Bronchial epithelial cell (primary cell): ENCODE results near the gene ESPNL. TPM values are rescaled to one million over a fixed set of nuclear protein-coding genes. Genes with fewer than 3 reads are reported as not detected.
"Not testable (repeated sequence)": the region's sequence is repeated elsewhere in the genome, so short reads cannot be mapped to it uniquely, and the experiment has no call there.

Source experiments
- DNase-seq: peaks from one replicate; pipeline ENCODE4 v3.0.0-alpha.2; 2010; ENCODE audit warnings: low read depth
- FAIRE-seq: peaks from 2 replicates; lab custom pipeline; 2011; peaks lifted over from hg19 to GRCh38; lab: Jason Lieb, UNC
- H3K27me3 ChIP-seq: 2 replicates; pipeline ENCODE4 v1.5.1; 2011; ENCODE audit warnings: low read length; ENCODE audit not compliant: control insufficient read depth, insufficient read depth
- H3K36me3 ChIP-seq: 2 replicates; pipeline ENCODE4 v1.5.1; 2011; ENCODE audit warnings: low read length; ENCODE audit not compliant: control insufficient read depth, insufficient read depth
- H3K4me3 ChIP-seq: 2 replicates; pipeline ENCODE4 v1.5.1; 2011; ENCODE audit warnings: mild to moderate bottlenecking, low read depth, low read length, control low read depth
- total RNA-seq: library from RNA; depleted of rRNA; stranded (reverse); fragments of >200 nt; gene quantifications from 2 replicates; pipeline ENCODE4 v1.2.1, GENCODE V29; 2014
- TF ChIP-seq, protein P1 (sequence below): IDR thresholded peaks from 2 replicates; pipeline ENCODE4 v1.5.1; 2011; ENCODE audit warnings: mild to moderate bottlenecking, moderate library complexity, low read length, control low read depth, inconsistent platforms; ENCODE audit not compliant: insufficient read depth, severe bottlenecking

Gene ESPNL, protein sequence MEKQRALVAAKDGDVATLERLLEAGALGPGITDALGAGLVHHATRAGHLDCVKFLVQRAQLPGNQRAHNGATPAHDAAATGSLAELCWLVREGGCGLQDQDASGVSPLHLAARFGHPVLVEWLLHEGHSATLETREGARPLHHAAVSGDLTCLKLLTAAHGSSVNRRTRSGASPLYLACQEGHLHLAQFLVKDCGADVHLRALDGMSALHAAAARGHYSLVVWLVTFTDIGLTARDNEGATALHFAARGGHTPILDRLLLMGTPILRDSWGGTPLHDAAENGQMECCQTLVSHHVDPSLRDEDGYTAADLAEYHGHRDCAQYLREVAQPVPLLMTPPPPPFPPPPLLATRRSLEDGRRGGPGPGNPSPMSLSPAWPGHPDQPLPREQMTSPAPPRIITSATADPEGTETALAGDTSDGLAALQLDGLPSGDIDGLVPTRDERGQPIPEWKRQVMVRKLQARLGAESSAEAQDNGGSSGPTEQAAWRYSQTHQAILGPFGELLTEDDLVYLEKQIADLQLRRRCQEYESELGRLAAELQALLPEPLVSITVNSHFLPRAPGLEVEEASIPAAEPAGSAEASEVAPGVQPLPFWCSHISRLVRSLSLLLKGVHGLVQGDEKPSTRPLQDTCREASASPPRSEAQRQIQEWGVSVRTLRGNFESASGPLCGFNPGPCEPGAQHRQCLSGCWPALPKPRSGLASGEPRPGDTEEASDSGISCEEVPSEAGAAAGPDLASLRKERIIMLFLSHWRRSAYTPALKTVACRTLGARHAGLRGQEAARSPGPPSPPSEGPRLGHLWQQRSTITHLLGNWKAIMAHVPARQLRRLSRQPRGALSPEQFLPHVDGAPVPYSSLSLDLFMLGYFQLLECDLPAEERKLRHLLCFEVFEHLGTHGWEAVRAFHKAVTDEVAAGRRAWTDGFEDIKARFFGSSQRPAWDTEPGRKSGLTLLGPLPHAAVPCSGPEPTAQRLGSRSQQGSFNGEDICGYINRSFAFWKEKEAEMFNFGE
- under 0.01 TPM in 1 of 2 replicates, not detected in the other for total RNA-seq

DNA sequence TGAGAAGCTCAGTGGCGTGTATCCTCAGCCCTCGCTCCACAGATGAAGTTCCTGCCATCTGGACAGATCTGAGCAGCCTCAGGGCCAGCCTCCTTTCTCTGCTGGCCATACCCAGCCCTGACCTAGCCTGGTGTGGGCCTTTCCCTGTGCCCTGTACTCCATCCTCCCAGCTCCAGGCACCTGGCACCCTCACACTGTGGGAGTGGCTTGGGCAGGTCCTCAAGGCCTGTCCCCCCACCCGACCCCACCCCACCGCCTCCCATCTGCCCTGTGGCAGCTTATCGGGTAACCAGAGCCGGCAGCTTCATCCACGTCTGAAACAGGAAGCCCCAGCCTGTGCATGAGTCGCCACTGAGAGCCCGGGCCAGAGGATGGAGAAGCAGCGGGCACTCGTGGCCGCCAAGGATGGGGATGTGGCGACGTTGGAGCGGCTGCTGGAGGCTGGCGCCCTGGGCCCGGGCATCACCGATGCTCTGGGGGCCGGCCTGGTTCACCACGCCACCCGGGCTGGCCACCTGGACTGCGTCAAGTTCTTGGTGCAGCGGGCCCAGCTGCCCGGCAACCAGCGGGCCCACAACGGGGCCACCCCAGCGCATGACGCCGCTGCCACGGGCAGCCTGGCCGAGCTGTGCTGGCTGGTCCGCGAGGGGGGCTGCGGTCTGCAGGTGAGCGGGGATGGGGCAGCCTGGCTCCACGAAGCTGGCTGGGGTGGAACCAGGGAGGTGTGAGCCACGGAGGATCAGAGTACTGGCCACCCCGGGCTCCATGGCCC is at the start of gene ESPNL:
ESPNL (plus strand) TSS at position 292 of the 772 bp plus-strand sequence; CDS start at position 372, 80 bp downstream.
- Histone ChIP-seq H3K4me3 (no peak within 1 kb of the TSS), H3K36me3 (no peaks in the 10 kb centered on the region), H3K27me3 (no peaks in the 10 kb centered on the region)
- TF ChIP-seq, protein P1, sequence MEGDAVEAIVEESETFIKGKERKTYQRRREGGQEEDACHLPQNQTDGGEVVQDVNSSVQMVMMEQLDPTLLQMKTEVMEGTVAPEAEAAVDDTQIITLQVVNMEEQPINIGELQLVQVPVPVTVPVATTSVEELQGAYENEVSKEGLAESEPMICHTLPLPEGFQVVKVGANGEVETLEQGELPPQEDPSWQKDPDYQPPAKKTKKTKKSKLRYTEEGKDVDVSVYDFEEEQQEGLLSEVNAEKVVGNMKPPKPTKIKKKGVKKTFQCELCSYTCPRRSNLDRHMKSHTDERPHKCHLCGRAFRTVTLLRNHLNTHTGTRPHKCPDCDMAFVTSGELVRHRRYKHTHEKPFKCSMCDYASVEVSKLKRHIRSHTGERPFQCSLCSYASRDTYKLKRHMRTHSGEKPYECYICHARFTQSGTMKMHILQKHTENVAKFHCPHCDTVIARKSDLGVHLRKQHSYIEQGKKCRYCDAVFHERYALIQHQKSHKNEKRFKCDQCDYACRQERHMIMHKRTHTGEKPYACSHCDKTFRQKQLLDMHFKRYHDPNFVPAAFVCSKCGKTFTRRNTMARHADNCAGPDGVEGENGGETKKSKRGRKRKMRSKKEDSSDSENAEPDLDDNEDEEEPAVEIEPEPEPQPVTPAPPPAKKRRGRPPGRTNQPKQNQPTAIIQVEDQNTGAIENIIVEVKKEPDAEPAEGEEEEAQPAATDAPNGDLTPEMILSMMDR = no peak
- DNase-seq (no peak), FAIRE-seq (no peak)

DNA sequence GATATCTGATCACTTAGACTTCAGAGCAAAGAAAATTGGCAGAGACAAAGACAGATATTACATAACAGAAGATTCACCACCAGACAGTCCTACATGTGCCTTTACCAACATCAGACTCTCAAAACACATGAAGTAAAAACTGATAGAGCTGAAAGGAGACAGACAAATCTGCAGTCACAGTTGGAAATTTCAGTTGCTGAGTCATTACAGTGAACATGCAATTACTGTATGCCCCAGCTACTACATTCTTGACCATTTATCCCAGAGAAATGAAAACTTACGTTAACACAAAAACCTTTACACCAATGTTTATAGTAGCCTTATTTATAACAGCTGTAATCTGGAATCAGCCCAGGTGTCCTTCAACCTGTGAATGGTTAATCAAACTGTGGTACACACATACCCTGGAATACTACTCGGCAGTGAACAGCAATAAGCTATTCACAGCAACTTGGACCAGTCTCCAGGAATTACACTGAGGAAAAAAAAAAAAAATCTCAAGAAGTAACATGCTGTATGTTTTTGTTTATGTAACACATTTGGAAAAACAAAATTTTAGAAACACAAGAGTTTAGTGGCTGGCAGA is 46.9 kb upstream of the ESPNL start:
- Histone ChIP-seq H3K27me3 (no peaks in the 10 kb centered on the region), H3K4me3 (no peak overlapping the region), H3K36me3 (no peaks in the 10 kb centered on the region)
- FAIRE-seq (no peak), DNase-seq (no peak)
- TF ChIP-seq, protein P1 = no peak

GRCh38 chr2:238055841-238056240 is 44.3 kb upstream of the ESPNL start:
- H3K4me3 ChIP-seq = no peak overlapping the region
- FAIRE-seq = no peak

DNA sequence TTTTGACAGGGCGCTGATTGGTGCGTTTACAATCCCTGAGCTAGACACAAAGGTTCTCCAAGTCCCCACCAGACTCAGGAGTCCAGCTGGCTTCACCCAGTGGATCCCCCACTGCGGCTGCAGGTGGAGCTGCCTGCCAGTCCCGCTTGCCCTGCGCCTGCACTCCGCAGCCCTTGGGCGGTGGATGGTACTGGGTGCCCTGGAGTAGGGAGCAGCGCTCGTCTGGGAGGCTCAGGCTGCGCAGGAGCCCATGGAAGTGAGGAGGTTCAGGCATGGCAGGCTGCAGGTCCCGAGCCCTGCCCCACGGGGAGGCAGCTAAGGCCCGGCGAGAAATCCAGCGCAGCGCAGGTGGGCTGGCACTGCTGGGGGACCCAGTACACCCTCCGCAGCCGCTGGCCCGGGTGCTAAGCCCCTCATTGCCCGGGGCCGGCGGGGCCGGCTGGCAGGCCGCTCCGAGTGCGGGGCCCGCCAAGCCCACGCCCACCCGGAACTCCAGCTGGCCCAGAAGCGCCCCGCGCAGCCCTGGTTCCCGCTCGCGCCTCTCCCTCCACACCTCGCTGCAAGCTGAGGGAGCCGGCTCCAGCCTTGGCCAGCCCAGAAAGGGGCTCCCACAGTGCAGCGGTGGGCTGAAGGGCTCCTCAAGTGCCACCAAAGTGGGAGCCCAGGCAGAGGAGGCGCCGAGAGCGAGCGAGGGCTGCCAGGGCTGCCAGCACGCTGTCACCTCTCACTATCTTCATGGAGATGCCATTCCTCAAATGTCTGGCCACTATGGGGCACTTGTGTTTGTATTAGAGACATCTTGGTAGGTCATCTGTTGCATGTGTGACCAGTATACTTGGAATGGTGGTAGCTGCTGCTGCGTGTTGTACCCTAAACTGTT is 42.2 kb upstream of the ESPNL start:
- not testable (repeated sequence) for FAIRE-seq, DNase-seq, H3K4me3 ChIP-seq, H3K36me3 ChIP-seq, H3K27me3 ChIP-seq

More at GRCh38 chr2:238055841-238056240, 44.3 kb upstream of the ESPNL start:
- no peak for DNase-seq
- TF ChIP-seq, protein P1 = no peak
- no peaks in the 10 kb centered on the region for H3K27me3 ChIP-seq
- H3K36me3 ChIP-seq = no peaks in the 10 kb centered on the region

DNA sequence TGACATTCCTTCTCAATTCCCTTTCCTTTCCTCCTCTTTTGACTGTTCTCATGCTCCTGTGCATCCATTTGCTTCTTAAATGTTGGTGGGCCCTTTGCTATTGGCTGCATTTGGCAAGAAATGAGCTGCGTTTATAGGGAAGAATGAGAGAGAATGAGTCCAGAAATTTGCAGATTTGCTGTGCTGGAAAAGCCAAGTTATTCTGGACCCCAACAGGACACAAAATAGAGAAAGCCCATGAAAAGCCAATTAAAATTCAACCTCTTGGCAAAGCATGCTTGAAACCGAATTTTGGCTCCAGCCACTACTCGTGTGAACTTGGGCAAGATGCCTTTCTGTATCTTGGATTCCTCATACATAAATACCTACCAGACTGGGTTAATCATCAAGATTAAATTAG is 40.6 kb upstream of the ESPNL start:
- H3K36me3 ChIP-seq = no peaks in the 10 kb centered on the region
- TF ChIP-seq, protein P1 = no peak
- FAIRE-seq (no peak), DNase-seq (no peak)
- H3K4me3 ChIP-seq = no peak overlapping the region
- no peaks in the 10 kb centered on the region for H3K27me3 ChIP-seq
